Measurements from ENCODE around the gene PDE7B. TPM values are rescaled to one million over a fixed set of nuclear protein-coding genes. Genes with fewer than 3 reads are reported as not detected.

Gene PDE7B
- total and polyA plus RNA-seq, 2 of the 8 experiments (the other 6 are each of a cell fraction or from before 2014, with no cell fraction given), result not detected

DNA sequence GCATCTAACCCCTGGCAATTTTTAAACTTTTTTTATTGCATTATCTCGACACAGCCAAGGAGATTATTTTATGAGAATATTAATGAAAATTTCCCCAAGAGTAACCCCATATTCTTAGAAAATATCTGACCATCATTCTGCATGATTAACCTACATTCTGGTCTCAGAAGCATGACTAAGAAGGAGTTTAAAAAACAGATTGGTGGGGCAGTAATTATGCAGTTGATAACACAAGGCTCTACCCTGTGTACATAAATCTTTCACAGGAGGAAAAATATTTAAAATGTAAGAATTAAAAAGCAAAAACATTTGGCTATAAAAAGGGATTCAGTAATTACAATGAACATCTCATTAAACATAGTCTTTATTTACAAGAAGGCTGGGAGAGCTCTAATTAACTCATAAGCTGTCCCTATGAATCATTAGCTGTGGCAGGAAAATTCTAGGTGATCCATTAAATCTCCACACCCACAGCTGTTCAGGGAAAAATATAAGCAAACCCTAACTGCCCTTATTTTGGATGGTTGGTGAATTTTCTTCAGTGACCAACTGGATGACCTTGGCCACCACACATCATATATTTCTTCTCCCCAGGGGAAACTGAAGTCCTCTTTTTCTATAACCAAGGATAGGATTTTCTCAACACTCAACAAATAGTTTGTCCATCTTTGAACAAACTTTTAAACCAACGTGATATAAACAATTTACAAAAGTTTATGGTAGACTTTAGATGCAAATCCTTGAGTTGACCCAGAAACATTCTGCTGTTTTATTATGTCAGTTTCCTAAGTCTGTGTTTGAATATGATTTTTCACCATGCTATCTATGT is 59.5 kb downstream of the PDE7B start (continued):
- TF ChIP-seq, protein P1, sequence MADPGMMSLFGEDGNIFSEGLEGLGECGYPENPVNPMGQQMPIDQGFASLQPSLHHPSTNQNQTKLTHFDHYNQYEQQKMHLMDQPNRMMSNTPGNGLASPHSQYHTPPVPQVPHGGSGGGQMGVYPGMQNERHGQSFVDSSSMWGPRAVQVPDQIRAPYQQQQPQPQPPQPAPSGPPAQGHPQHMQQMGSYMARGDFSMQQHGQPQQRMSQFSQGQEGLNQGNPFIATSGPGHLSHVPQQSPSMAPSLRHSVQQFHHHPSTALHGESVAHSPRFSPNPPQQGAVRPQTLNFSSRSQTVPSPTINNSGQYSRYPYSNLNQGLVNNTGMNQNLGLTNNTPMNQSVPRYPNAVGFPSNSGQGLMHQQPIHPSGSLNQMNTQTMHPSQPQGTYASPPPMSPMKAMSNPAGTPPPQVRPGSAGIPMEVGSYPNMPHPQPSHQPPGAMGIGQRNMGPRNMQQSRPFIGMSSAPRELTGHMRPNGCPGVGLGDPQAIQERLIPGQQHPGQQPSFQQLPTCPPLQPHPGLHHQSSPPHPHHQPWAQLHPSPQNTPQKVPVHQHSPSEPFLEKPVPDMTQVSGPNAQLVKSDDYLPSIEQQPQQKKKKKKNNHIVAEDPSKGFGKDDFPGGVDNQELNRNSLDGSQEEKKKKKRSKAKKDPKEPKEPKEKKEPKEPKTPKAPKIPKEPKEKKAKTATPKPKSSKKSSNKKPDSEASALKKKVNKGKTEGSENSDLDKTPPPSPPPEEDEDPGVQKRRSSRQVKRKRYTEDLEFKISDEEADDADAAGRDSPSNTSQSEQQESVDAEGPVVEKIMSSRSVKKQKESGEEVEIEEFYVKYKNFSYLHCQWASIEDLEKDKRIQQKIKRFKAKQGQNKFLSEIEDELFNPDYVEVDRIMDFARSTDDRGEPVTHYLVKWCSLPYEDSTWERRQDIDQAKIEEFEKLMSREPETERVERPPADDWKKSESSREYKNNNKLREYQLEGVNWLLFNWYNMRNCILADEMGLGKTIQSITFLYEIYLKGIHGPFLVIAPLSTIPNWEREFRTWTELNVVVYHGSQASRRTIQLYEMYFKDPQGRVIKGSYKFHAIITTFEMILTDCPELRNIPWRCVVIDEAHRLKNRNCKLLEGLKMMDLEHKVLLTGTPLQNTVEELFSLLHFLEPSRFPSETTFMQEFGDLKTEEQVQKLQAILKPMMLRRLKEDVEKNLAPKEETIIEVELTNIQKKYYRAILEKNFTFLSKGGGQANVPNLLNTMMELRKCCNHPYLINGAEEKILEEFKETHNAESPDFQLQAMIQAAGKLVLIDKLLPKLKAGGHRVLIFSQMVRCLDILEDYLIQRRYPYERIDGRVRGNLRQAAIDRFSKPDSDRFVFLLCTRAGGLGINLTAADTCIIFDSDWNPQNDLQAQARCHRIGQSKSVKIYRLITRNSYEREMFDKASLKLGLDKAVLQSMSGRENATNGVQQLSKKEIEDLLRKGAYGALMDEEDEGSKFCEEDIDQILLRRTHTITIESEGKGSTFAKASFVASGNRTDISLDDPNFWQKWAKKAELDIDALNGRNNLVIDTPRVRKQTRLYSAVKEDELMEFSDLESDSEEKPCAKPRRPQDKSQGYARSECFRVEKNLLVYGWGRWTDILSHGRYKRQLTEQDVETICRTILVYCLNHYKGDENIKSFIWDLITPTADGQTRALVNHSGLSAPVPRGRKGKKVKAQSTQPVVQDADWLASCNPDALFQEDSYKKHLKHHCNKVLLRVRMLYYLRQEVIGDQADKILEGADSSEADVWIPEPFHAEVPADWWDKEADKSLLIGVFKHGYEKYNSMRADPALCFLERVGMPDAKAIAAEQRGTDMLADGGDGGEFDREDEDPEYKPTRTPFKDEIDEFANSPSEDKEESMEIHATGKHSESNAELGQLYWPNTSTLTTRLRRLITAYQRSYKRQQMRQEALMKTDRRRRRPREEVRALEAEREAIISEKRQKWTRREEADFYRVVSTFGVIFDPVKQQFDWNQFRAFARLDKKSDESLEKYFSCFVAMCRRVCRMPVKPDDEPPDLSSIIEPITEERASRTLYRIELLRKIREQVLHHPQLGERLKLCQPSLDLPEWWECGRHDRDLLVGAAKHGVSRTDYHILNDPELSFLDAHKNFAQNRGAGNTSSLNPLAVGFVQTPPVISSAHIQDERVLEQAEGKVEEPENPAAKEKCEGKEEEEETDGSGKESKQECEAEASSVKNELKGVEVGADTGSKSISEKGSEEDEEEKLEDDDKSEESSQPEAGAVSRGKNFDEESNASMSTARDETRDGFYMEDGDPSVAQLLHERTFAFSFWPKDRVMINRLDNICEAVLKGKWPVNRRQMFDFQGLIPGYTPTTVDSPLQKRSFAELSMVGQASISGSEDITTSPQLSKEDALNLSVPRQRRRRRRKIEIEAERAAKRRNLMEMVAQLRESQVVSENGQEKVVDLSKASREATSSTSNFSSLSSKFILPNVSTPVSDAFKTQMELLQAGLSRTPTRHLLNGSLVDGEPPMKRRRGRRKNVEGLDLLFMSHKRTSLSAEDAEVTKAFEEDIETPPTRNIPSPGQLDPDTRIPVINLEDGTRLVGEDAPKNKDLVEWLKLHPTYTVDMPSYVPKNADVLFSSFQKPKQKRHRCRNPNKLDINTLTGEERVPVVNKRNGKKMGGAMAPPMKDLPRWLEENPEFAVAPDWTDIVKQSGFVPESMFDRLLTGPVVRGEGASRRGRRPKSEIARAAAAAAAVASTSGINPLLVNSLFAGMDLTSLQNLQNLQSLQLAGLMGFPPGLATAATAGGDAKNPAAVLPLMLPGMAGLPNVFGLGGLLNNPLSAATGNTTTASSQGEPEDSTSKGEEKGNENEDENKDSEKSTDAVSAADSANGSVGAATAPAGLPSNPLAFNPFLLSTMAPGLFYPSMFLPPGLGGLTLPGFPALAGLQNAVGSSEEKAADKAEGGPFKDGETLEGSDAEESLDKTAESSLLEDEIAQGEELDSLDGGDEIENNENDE (IDR thresholded peaks at IDR 0.05; ENCODE audit: insufficient replicate concordance, low read length), result no peak
- TF ChIP-seq SP4 (IDR thresholded peaks at IDR 0.05; ENCODE audit: low read length) (no peak), RBBP5 (IDR thresholded peaks at IDR 0.05; ENCODE audit: borderline replicate concordance, low read depth, low read length) (no peak), PHF8 (conservative IDR thresholded peaks at IDR 0.05; ENCODE audit: low read depth, low read length) (no peak), SP1 (IDR thresholded peaks at IDR 0.05; ENCODE audit: low read depth, low read length) (no peak), BRCA1 (IDR thresholded peaks at IDR 0.05; ENCODE audit: low read depth, low read length) (no peak), RAD21 (IDR thresholded peaks at IDR 0.05 in 1 of 2, conservative IDR thresholded peaks at IDR 0.05 in 1 of 2; ENCODE audit: low read depth in 2 of 2, low read length in 2 of 2) (no peak), JUN (IDR thresholded peaks at IDR 0.05; ENCODE audit: low read depth, low read length) (no peak), CTBP2 (IDR thresholded peaks at IDR 0.05; ENCODE audit: borderline replicate concordance, insufficient read depth, insufficient read length, low read length) (no peak), GTF2F1 (IDR thresholded peaks at IDR 0.05; ENCODE audit: borderline replicate concordance, low read depth, low read length) (no peak)

All from H1 (cell line).